ENCODE results near the gene NFIC. TPM values are rescaled to one million over a fixed set of nuclear protein-coding genes. Genes with fewer than 3 reads are reported as not detected.
"Not testable (repeated sequence)": the region's sequence is repeated elsewhere in the genome, so short reads cannot be mapped to it uniquely, and the experiment has no call there.

NFIC gene
- total RNA-seq, 1 experiment from 2014 or later, result 8.0 TPM

DNA sequence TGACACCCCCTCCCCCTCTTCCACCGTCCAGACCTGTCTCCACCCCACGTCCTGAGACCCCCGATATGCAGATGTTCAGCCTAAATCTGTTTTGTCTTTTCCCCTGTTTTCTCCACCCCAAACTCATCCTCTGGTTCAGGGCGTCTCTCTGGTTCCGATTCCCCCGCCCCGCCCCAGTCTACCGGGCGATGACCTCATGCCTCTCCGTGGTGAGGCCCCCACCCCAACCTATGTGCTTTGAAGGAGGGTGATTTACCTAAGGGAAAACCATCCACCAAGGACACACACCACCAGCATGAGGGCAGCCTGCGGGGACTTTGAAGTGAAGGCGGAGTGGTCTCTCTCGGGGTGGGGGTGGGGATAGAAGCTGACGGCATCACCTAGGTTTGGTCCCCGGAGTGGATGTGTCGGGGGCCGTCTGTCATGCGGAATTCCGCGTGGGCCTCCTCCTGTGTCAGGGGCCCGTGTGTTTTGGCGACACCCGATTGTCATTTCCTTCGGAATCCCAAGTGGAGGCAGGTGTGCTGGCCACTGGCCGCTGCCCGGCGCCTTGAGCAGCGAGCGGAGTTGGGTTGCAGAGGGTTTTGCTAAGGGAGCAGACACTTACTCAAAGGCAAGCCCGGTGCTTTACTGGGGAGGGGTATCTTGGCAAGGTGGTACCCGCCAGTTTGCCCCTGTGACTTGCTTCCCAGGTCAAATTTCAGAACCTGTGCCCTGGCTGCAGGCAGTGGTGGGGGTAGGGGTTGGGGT, 141.2 kb downstream of the NFIC start:
- no peak overlapping the region for H2AFZ ChIP-seq (ENCODE audit: low read length)

DNA sequence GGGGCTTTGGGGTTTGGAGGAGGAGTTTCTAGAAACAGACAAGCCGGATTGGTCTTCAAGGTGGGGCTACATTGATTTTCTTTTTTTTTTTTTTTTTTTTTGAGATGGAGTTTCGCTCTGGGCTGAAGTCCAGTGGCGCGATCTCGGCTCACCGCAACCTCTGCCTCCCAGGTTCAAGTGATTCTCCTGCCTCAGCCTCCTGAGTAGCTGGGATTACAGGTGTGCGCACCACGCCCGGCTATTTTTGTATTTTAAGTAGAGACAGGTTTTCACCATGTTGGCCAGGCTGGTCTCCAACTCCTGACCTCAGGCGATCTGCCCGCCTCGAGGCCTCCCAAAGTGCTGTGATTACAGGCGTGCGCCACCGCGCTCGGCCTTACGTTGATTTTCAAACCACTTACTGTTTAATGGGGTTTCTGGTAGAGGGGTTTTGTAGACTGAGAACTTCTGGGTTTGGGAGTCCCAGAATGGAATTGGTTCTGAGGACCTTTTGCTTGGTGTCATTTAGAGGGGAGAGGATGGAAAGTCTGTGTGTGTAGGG, 141.8 kb downstream of the NFIC start:
- H3K4ac ChIP-seq (ENCODE audit: low read depth, low read length); H3K27ac ChIP-seq (ENCODE audit: insufficient read length, low read depth, low read length); H2BK20ac ChIP-seq (ENCODE audit: low read depth, low read length, poor library complexity, severe bottlenecking); H3K79me2 ChIP-seq (ENCODE audit: insufficient read depth, low read length); DNase-seq; H2BK15ac ChIP-seq (ENCODE audit: low read depth, low read length); H3K14ac ChIP-seq (ENCODE audit: insufficient read depth, low read length); H3T11ph ChIP-seq (ENCODE audit: low read length); H3K27me3 ChIP-seq (ENCODE audit: insufficient read depth, low read length); H3K9me3 ChIP-seq (ENCODE audit: control insufficient read depth, low read depth, low read length); H2AFZ ChIP-seq (ENCODE audit: low read length); H3K9me3 Mint-ChIP-seq; H3K18ac ChIP-seq (ENCODE audit: insufficient read length, low read depth, low read length); H3K56ac ChIP-seq (ENCODE audit: insufficient read length, low read depth, low read length); H2BK120ac ChIP-seq (ENCODE audit: low read depth, low read length, poor library complexity, severe bottlenecking); H3K79me1 ChIP-seq (ENCODE audit: insufficient read depth, low read depth, low read length, poor library complexity, severe bottlenecking); H4K5ac ChIP-seq (ENCODE audit: insufficient read length, low read depth, low read length); H3K9ac ChIP-seq (ENCODE audit: extremely low read depth, insufficient read length, low read length); H4K20me1 ChIP-seq (ENCODE audit: control insufficient read depth, insufficient read depth, insufficient read length); H4K91ac ChIP-seq (ENCODE audit: insufficient read length, low read depth, low read length); H2BK12ac ChIP-seq (ENCODE audit: insufficient read length, low read depth, low read length); H3K4me1 ChIP-seq (ENCODE audit: insufficient read depth, low read length); H2AK5ac ChIP-seq (ENCODE audit: insufficient read length, low read length); H3K27me3 Mint-ChIP-seq (ENCODE audit: low read depth); H3K23ac ChIP-seq (ENCODE audit: insufficient read length, low read depth, low read length); H2BK5ac ChIP-seq (ENCODE audit: insufficient read length, low read length); H4K8ac ChIP-seq (replicated peaks; ENCODE audit: insufficient read length, low read depth, low read length): not testable (repeated sequence)
- peak overlapping the region in 1 of 3 experiments; percentile 53; a peak in 2 of 7 replicates for H3K27ac Mint-ChIP-seq
- H3K4me2 ChIP-seq (ENCODE audit: insufficient read depth, insufficient read length, low read length), result peak overlapping the region; percentile 86
- peaks cover 16 to 40% of the 10 kb centered on the region in 2 experiments for H3K4me1 Mint-ChIP-seq
- H3K36me3 Mint-ChIP-seq (ENCODE audit: insufficient read depth in 1 of 3, low read depth in 3 of 3), result peaks cover 10 to 34% (median 19%) of the 10 kb centered on the region in 3 experiments; a peak in 6 of 7 replicates
- peaks cover 15% of the 10 kb centered on the region for H3K23me2 ChIP-seq (ENCODE audit: insufficient read length, low read depth, low read length, poor library complexity, severe bottlenecking)
- H3K4me3 Mint-ChIP-seq, result peak overlapping the region; percentile 79 to 93
- no CpG with 5 or more reads among the region's 18 CpGs for WGBS (ENCODE audit: extremely low coverage, insufficient read length, low lambda C conversion rate)

More for the DNA sequence above, 141.2 kb downstream of the NFIC start:
- Histone ChIP-seq H3K14ac (ENCODE audit: insufficient read depth, low read length) (no peak overlapping the region; the same call in 1 of the 2 replicates), H2BK20ac (ENCODE audit: low read depth, low read length, poor library complexity, severe bottlenecking) (no peak overlapping the region), H2AK5ac (ENCODE audit: insufficient read length, low read length) (no peak overlapping the region), H3K18ac (ENCODE audit: insufficient read length, low read depth, low read length) (no peak overlapping the region), H3K4ac (ENCODE audit: low read depth, low read length) (no peak overlapping the region), H2BK15ac (ENCODE audit: low read depth, low read length) (no peak overlapping the region), H3K79me2 (ENCODE audit: insufficient read depth, low read length) (peaks cover 3% of the 10 kb centered on the region; the same call in 1 of the 2 replicates), H3K4me1 (ENCODE audit: insufficient read depth, low read length) (no peaks in the 10 kb centered on the region), H3K23me2 (ENCODE audit: insufficient read length, low read depth, low read length, poor library complexity, severe bottlenecking) (peaks cover 15% of the 10 kb centered on the region), H4K5ac (ENCODE audit: insufficient read length, low read depth, low read length) (no peak overlapping the region), H2BK12ac (ENCODE audit: insufficient read length, low read depth, low read length) (no peak overlapping the region), H3K79me1 (ENCODE audit: insufficient read depth, low read depth, low read length, poor library complexity, severe bottlenecking) (no peaks in the 10 kb centered on the region), H2BK5ac (ENCODE audit: insufficient read length, low read length) (no peak overlapping the region), H4K8ac (replicated peaks; ENCODE audit: insufficient read length, low read depth, low read length) (no peak overlapping the region), H3K4me2 (ENCODE audit: insufficient read depth, insufficient read length, low read length) (peak overlapping the region; percentile 86), H2BK120ac (ENCODE audit: low read depth, low read length, poor library complexity, severe bottlenecking) (no peak overlapping the region), H3K27ac (ENCODE audit: insufficient read length, low read depth, low read length) (no peak overlapping the region), H3K9ac (ENCODE audit: extremely low read depth, insufficient read length, low read length) (peak overlapping the region; percentile 17), H3K9me3 (ENCODE audit: control insufficient read depth, low read depth, low read length) (no peaks in the 10 kb centered on the region), H4K20me1 (ENCODE audit: control insufficient read depth, insufficient read depth, insufficient read length) (no peaks in the 10 kb centered on the region), H4K91ac (ENCODE audit: insufficient read length, low read depth, low read length) (no peak overlapping the region), H3K56ac (ENCODE audit: insufficient read length, low read depth, low read length) (no peak overlapping the region), H3K23ac (ENCODE audit: insufficient read length, low read depth, low read length) (no peak overlapping the region), H3T11ph (ENCODE audit: low read length) (no peak overlapping the region), H3K27me3 (ENCODE audit: insufficient read depth, low read length) (no peaks in the 10 kb centered on the region)
- H3K4me1 Mint-ChIP-seq, result peaks cover 16 to 40% of the 10 kb centered on the region in 2 experiments
- peak; percentile 79 for DNase-seq
- peak overlapping the region; percentile 79 to 93 for H3K4me3 Mint-ChIP-seq
- TF ChIP-seq, protein P1, sequence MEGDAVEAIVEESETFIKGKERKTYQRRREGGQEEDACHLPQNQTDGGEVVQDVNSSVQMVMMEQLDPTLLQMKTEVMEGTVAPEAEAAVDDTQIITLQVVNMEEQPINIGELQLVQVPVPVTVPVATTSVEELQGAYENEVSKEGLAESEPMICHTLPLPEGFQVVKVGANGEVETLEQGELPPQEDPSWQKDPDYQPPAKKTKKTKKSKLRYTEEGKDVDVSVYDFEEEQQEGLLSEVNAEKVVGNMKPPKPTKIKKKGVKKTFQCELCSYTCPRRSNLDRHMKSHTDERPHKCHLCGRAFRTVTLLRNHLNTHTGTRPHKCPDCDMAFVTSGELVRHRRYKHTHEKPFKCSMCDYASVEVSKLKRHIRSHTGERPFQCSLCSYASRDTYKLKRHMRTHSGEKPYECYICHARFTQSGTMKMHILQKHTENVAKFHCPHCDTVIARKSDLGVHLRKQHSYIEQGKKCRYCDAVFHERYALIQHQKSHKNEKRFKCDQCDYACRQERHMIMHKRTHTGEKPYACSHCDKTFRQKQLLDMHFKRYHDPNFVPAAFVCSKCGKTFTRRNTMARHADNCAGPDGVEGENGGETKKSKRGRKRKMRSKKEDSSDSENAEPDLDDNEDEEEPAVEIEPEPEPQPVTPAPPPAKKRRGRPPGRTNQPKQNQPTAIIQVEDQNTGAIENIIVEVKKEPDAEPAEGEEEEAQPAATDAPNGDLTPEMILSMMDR (conservative IDR thresholded peaks at IDR 0.05), result no peak
- peaks cover 10 to 34% (median 19%) of the 10 kb centered on the region in 3 experiments; a peak in 6 of 7 replicates for H3K36me3 Mint-ChIP-seq (ENCODE audit: insufficient read depth in 1 of 3, low read depth in 3 of 3)
- no peaks in the 10 kb centered on the region for H3K27me3 Mint-ChIP-seq (ENCODE audit: low read depth)
- H3K9me3 Mint-ChIP-seq, result no peaks in the 10 kb centered on the region; a peak in 1 of 5 replicates
- peak overlapping the region in 2 of 3 experiments; percentile 40 to 87; a peak in 4 of 7 replicates for H3K27ac Mint-ChIP-seq
- WGBS (ENCODE audit: extremely low coverage, insufficient read length, low lambda C conversion rate), result no CpG with 5 or more reads among the region's 31 CpGs
